HepG2 (cell line): Measurements from ENCODE around the gene WIF1.

Experiments
- CTCF ChIP-seq: sonication (generic); formaldehyde crosslinking; IDR thresholded peaks from 2 replicates; pipeline ENCODE4 v1.5.0; 2020; ENCODE audit warnings: mild to moderate bottlenecking, missing genetic modification reagents, moderate library complexity
- EHMT2 ChIP-seq: fragments of 200-600 bp; sonication (generic); IDR thresholded peaks from 2 replicates; pipeline ENCODE4 v1.7.0; 2017; ENCODE audit warnings: antibody characterized with exemption, low read depth, low read length, borderline replicate concordance
- FOXK2 ChIP-seq: fragments of 450-650 bp; IDR thresholded peaks from 2 replicates; pipeline ENCODE4 v1.6.1; 2016
- MBD4 ChIP-seq: IDR thresholded peaks from 2 replicates; pipeline ENCODE4 v1.6.1; 2012; ENCODE audit warnings: low read length, inconsistent platforms, borderline replicate concordance
- ZBTB33 ChIP-seq: sonication (generic); formaldehyde crosslinking; IDR thresholded peaks from 2 replicates; pipeline ENCODE4 v1.4.0; 2020; ENCODE audit warnings: missing genetic modification reagents
- ZNF709 ChIP-seq: sonication (generic); formaldehyde crosslinking; IDR thresholded peaks from 2 replicates; pipeline ENCODE4 v1.5.0; 2020; ENCODE audit warnings: mild to moderate bottlenecking, missing genetic modification reagents
- ZSCAN20 ChIP-seq: sonication (generic); formaldehyde crosslinking; IDR thresholded peaks from 2 replicates; pipeline ENCODE4 v1.4.0; 2020; ENCODE audit warnings: missing genetic modification reagents, mild to moderate bottlenecking, borderline replicate concordance

- TF ChIP-seq ZBTB33 (CRISPR knock-in tag): no peak
- no peak for TF ChIP-seq CTCF
- TF ChIP-seq MBD4: no peak
- no peak for TF ChIP-seq FOXK2
- TF ChIP-seq ZSCAN20: no peak
- no peak for TF ChIP-seq ZNF709
- TF ChIP-seq EHMT2: no peak
These were observed 96.0 kb downstream of the WIF1 start for GRCh38 chr12:65025136-65025535.
